Fibroblast of skin of left biceps (primary cell): ENCODE data around the gene ABHD13.

ENCODE experiments used
- DNase-seq, 2 experiments: peaks; one replicate each; pipeline ENCODE4 v3.0.0-alpha.2; 2013; ENCODE audit warnings: low read depth in 2 of 2

ABHD13 gene

GRCh38 chr13:108283110-108283509, 64.9 kb downstream of the ABHD13 start:
- DNase-seq: no peak
